ENCODE measurements around the gene PCYT1B.

GRCh38 chrX:24566240-24566639 is 80.9 kb downstream of the PCYT1B start:
- no peak for TF ChIP-seq CTCF (IDR thresholded peaks at IDR 0.05)
- TF ChIP-seq EP300 (IDR thresholded peaks at IDR 0.05), result peak in 3 of 4 donors; percentile 58 to 75 (median 75)

All from sigmoid colon (tissue), 4 donors.